ENCODE results near the gene SEPHS2. TPM values are rescaled to one million over a fixed set of nuclear protein-coding genes. Genes with fewer than 3 reads are reported as not detected.

Gene SEPHS2
- total and polyA plus RNA-seq, 2 of the 8 experiments (the other 6 are each of a cell fraction or from before 2014, with no cell fraction given): 28.2 to 61.8 TPM

- TF ChIP-seq RAD21 (IDR thresholded peaks at IDR 0.05 in 1 of 2, conservative IDR thresholded peaks at IDR 0.05 in 1 of 2; ENCODE audit: low read depth in 2 of 2, low read length in 2 of 2) (no peak), CTCF (IDR thresholded peaks at IDR 0.05; ENCODE audit: control extremely low read depth in 1 of 3, insufficient read depth in 1 of 3, low read depth in 1 of 3, low read length in 3 of 3) (no peak), POLR2A (IDR thresholded peaks at IDR 0.05; ENCODE audit: control extremely low read depth in 1 of 2, low read depth in 2 of 2, low read length in 2 of 2) (no peak), HDAC6 (IDR thresholded peaks at IDR 0.05; ENCODE audit: low read depth, low read length) (no peak)
- TF ChIP-seq, protein P1, sequence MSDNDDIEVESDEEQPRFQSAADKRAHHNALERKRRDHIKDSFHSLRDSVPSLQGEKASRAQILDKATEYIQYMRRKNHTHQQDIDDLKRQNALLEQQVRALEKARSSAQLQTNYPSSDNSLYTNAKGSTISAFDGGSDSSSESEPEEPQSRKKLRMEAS (IDR thresholded peaks at IDR 0.05): 0 out of 2 replicates have a peak, but pooled peaks have one; percentile 43
Observed at GRCh38 chr16:30493941-30494488, 48.3 kb upstream of the SEPHS2 start (continued).
